GM23338 (cell line): ENCODE results near the gene NLRC5. TPM values are rescaled to one million over a fixed set of nuclear protein-coding genes. Genes with fewer than 3 reads are reported as not detected.

Experiments used
- ATAC-seq: fragments of 200-7000 bp; cut with Tn5 transposase; 3 replicates; pipeline ENCODE4 v1.9.1; 2020
- DNase-seq: peaks from one replicate; pipeline ENCODE4 v3.0.0-alpha.2; 2015; ENCODE audit warnings: low spot score
- H2AFZ ChIP-seq: fragments of 200-600 bp; sonication (generic); 2 replicates; pipeline ENCODE4 v1.8.0; 2016; ENCODE audit warnings: antibody characterized with exemption, mild to moderate bottlenecking, moderate library complexity
- H3F3A ChIP-seq: fragments of 200-600 bp; sonication (generic); replicated peaks from 2 replicates; pipeline ENCODE4 v1.8.0; 2017; ENCODE audit warnings: antibody characterized with exemption, mixed run types, low read depth
- H3K27ac ChIP-seq: fragments of 200-600 bp; sonication (generic); 2 replicates; pipeline ENCODE4 v1.6.1; 2016; ENCODE audit warnings: low read depth
- H3K27me3 ChIP-seq: fragments of 200-600 bp; sonication (generic); 2 replicates; pipeline ENCODE4 v1.8.0; 2016; ENCODE audit warnings: mild to moderate bottlenecking, mixed run types, moderate library complexity; ENCODE audit not compliant: insufficient read depth
- H3K36me3 ChIP-seq: fragments of 200-600 bp; sonication (generic); 2 replicates; pipeline ENCODE4 v1.8.0; 2016; ENCODE audit warnings: mild to moderate bottlenecking; ENCODE audit not compliant: insufficient read depth
- H3K4me1 ChIP-seq: fragments of 200-600 bp; sonication (generic); 2 replicates; pipeline ENCODE4 v1.8.0; 2016; ENCODE audit warnings: mild to moderate bottlenecking, moderate library complexity; ENCODE audit not compliant: insufficient read depth
- H3K4me2 ChIP-seq: fragments of 200-600 bp; sonication (generic); 2 replicates; pipeline ENCODE4 v1.7.1; 2017; ENCODE audit warnings: mixed run types
- H3K4me3 ChIP-seq: fragments of 200-600 bp; sonication (generic); 2 replicates; pipeline ENCODE4 v1.6.1; 2016; ENCODE audit warnings: mixed run types
- H3K79me2 ChIP-seq: fragments of 200-600 bp; sonication (generic); replicated peaks from 2 replicates; pipeline ENCODE4 v1.8.0; 2017; ENCODE audit warnings: mild to moderate bottlenecking; ENCODE audit not compliant: insufficient read depth
- H3K9me2 ChIP-seq: fragments of 200-600 bp; sonication (generic); 2 replicates; pipeline ENCODE4 v1.8.0; 2017; ENCODE audit not compliant: insufficient read depth
- H4K20me1 ChIP-seq: fragments of 200-600 bp; sonication (generic); replicated peaks from 2 replicates; pipeline ENCODE4 v1.8.0; 2017; ENCODE audit warnings: mild to moderate bottlenecking; ENCODE audit not compliant: insufficient read depth
- H3K27ac Mint-ChIP-seq: 2 replicates; pipeline ENCODE4 v1.8.0; 2020; ENCODE audit warnings: inconsistent platforms, mild to moderate bottlenecking, moderate library complexity, mixed read lengths
- H3K27me3 Mint-ChIP-seq: 3 replicates; pipeline ENCODE4 v1.8.0; 2022; ENCODE audit warnings: low read depth, mild to moderate bottlenecking, moderate library complexity, mixed read lengths, inconsistent platforms; ENCODE audit not compliant: insufficient read depth, poor library complexity
- H3K36me3 Mint-ChIP-seq: 3 replicates; pipeline ENCODE4 v1.8.0; 2021; ENCODE audit warnings: low read depth, mild to moderate bottlenecking, inconsistent platforms, moderate library complexity, mixed read lengths
- H3K4me1 Mint-ChIP-seq: 3 replicates; pipeline ENCODE4 v1.8.0; 2020; ENCODE audit warnings: mild to moderate bottlenecking, inconsistent platforms, mixed read lengths
- H3K4me3 Mint-ChIP-seq: 3 replicates; pipeline ENCODE4 v1.8.0; 2021; ENCODE audit warnings: moderate library complexity, mild to moderate bottlenecking, inconsistent platforms, mixed read lengths
- H3K9me3 Mint-ChIP-seq: 3 replicates; pipeline ENCODE4 v1.8.0; 2020; ENCODE audit warnings: moderate library complexity, mild to moderate bottlenecking, inconsistent platforms, mixed read lengths
- CREB1 ChIP-seq: fragments of 250-450 bp; sonication (Bioruptor Pico); IDR thresholded peaks from 2 replicates; pipeline ENCODE4 v1.5.0; 2020; ENCODE audit warnings: low read depth, mild to moderate bottlenecking, moderate library complexity
- ETS1 ChIP-seq: IDR thresholded peaks from 2 replicates; pipeline ENCODE4 v1.6.1; 2016; ENCODE audit warnings: antibody characterized with exemption
- EZH2phosphoT487 ChIP-seq: fragments of 200-600 bp; sonication (generic); IDR thresholded peaks from one replicate; pipeline ENCODE4 v1.8.1; 2018; ENCODE audit warnings: antibody characterized with exemption; ENCODE audit not compliant: unreplicated experiment
- JUNB ChIP-seq: IDR thresholded peaks from one replicate; pipeline ENCODE4 v1.6.1; 2016; ENCODE audit warnings: antibody characterized with exemption; ENCODE audit not compliant: unreplicated experiment
- NANOG ChIP-seq: IDR thresholded peaks from 2 replicates; pipeline ENCODE4 v1.6.1; 2016; ENCODE audit warnings: antibody characterized with exemption, borderline replicate concordance
- POLR2AphosphoS5 ChIP-seq: IDR thresholded peaks from 2 replicates; pipeline ENCODE4 v1.6.1; 2016; ENCODE audit warnings: antibody characterized with exemption, low read depth
- REST ChIP-seq: IDR thresholded peaks from one replicate; pipeline ENCODE4 v1.6.1; 2018; ENCODE audit warnings: antibody characterized with exemption; ENCODE audit not compliant: unreplicated experiment
- STAT1 ChIP-seq: IDR thresholded peaks from one replicate; pipeline ENCODE4 v1.6.1; 2016; ENCODE audit warnings: antibody characterized with exemption; ENCODE audit not compliant: unreplicated experiment
- polyA plus RNA-seq: library from polyadenylated mRNA; unstranded; fragments of >200 nt; fragmentation: Nextera tagmentation; extraction: Ambion mirVana; gene quantifications from 2 replicates; pipeline ENCODE4 v1.2.1, GENCODE V29; 2016
- total RNA-seq: library from RNA; depleted of rRNA; stranded (reverse); fragments of >200 nt; shearing (Covaris generic); gene quantifications from 2 replicates; pipeline ENCODE4 v1.2.3, GENCODE V29; 2014

The NLRC5 gene
- total and polyA plus RNA-seq, 2 experiments from 2014 or later: 2.3 to 3.9 TPM

- Mint-ChIP-seq H3K4me3 (no peak overlapping the region), H3K27ac (0 out of 2 replicates have a peak overlapping the region, but pooled peaks have one; percentile 16), H3K4me1 (peaks cover 13% of the 10 kb centered on the region), H3K27me3 (peaks cover 14% of the 10 kb centered on the region), H3K36me3 (peaks cover 26% of the 10 kb centered on the region), H3K9me3 (no peaks in the 10 kb centered on the region)
- no peak for TF ChIP-seq REST
- TF ChIP-seq NANOG: no peak
- TF ChIP-seq EZH2phosphoT487: no peak
- TF ChIP-seq CREB1: no peak
- no peak for TF ChIP-seq JUNB
- peaks cover 15% of the 10 kb centered on the region for H3K36me3 ChIP-seq
- H3K4me3 ChIP-seq: no peak overlapping the region
- H4K20me1 ChIP-seq: peaks cover 5% of the 10 kb centered on the region; the same call in 1 of the 2 replicates
- no peak overlapping the region for H2AFZ ChIP-seq
- H3K9me2 ChIP-seq: no peaks in the 10 kb centered on the region
- peak overlapping the region; percentile 50 for H3K27ac ChIP-seq
- H3K4me1 ChIP-seq: no peaks in the 10 kb centered on the region
- no peaks in the 10 kb centered on the region for H3K79me2 ChIP-seq
- no peaks in the 10 kb centered on the region for H3K27me3 ChIP-seq
- DNase-seq: no peak
- ATAC-seq: no peak
- no peak overlapping the region for H3K4me2 ChIP-seq
- no peaks in the 10 kb centered on the region for H3F3A ChIP-seq
Observed at GRCh38 chr16:56947604-56947995, 41.8 kb upstream of the NLRC5 start.

- Histone ChIP-seq H4K20me1 (0 out of 2 replicates have a peak, but pooled peaks cover 1% of the 10 kb centered on the region), H3K79me2 (no peaks in the 10 kb centered on the region), H3K27ac (0 out of 2 replicates have a peak overlapping the region, but pooled peaks have one; percentile 6), H3K4me1 (no peaks in the 10 kb centered on the region), H3K9me2 (no peaks in the 10 kb centered on the region), H3K27me3 (no peaks in the 10 kb centered on the region), H2AFZ (no peak overlapping the region), H3K36me3 (peaks cover 11% of the 10 kb centered on the region), H3K4me3 (no peak overlapping the region), H3F3A (no peaks in the 10 kb centered on the region), H3K4me2 (no peak overlapping the region)
- H3K4me1 Mint-ChIP-seq: peaks cover 13% of the 10 kb centered on the region
- DNase-seq (no peak), ATAC-seq (no peak)
- no peaks in the 10 kb centered on the region for H3K9me3 Mint-ChIP-seq
- no peak overlapping the region for H3K4me3 Mint-ChIP-seq
- H3K27me3 Mint-ChIP-seq: peaks cover 14% of the 10 kb centered on the region
- no peak overlapping the region for H3K27ac Mint-ChIP-seq
- H3K36me3 Mint-ChIP-seq: peaks cover 19% of the 10 kb centered on the region; the same call in 2 of the 3 replicates
- no peak for TF ChIP-seq REST
- TF ChIP-seq EZH2phosphoT487: no peak
- no peak for TF ChIP-seq CREB1
- TF ChIP-seq JUNB: no peak
- no peak for TF ChIP-seq ETS1
- TF ChIP-seq STAT1: no peak
- no peak for TF ChIP-seq POLR2AphosphoS5
Observed at GRCh38 chr16:56948234-56948633, 41.1 kb upstream of the NLRC5 start.
